Measurements from ENCODE around the gene NDUFAF7.
"Not testable (repeated sequence)": the region's sequence is repeated elsewhere in the genome, so short reads cannot be mapped to it uniquely, and the experiment has no call there.

The NDUFAF7 gene, protein sequence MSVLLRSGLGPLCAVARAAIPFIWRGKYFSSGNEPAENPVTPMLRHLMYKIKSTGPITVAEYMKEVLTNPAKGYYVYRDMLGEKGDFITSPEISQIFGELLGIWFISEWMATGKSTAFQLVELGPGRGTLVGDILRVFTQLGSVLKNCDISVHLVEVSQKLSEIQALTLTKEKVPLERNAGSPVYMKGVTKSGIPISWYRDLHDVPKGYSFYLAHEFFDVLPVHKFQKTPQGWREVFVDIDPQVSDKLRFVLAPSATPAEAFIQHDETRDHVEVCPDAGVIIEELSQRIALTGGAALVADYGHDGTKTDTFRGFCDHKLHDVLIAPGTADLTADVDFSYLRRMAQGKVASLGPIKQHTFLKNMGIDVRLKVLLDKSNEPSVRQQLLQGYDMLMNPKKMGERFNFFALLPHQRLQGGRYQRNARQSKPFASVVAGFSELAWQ

DNA sequence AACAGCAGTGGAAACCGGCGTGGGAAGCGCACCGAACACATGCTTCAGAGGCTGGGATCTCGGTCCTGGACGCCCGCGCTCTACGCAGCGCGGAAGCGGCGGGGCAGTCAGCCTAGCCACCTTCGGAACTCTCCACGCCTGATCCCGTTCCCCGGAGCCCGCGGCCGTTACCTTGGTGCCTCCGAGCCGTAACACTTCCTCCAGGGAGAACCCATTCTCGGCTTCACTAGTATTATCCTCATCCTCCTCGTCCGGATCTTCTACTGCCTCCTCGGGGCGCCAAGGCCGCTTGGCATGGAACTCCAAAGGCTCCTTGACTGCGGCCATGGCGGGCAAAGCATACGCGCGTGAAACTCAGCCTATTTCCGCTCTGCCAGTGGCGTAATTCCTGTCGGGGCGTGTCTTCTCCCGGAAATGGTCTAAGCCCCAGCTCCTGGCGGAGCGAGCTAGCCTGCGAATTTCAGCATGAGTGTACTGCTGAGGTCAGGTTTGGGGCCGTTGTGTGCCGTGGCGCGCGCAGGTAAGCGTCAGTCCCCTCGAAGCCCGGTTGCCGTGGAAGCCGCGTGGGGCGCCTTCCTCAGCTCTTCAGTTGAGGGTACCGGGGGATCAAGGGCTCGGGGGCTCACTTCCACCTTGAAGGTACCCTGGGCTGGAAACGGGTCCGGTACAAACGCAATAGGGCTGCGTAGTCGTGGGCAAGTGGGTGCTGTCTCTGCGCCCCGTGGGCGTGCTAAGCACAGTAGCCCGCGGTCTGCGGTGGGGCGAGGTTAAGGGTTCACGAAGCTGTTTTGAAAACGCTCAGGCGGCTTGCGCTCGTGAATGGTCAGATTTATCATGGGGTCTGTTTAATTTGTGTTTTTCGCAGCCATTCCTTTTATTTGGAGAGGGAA is at the start of gene NDUFAF7, which contains the start of gene CEBPZ:
NDUFAF7 (plus strand) TSS at position 418 of the 890 bp plus-strand sequence; CDS start at position 466, 48 bp downstream.
CEBPZ (minus strand) TSS at position 356 of the 890 bp plus-strand sequence; CDS start at position 327, 29 bp downstream.
- peak; percentile 94 for DNase-seq (ENCODE audit: low spot score)

DNA sequence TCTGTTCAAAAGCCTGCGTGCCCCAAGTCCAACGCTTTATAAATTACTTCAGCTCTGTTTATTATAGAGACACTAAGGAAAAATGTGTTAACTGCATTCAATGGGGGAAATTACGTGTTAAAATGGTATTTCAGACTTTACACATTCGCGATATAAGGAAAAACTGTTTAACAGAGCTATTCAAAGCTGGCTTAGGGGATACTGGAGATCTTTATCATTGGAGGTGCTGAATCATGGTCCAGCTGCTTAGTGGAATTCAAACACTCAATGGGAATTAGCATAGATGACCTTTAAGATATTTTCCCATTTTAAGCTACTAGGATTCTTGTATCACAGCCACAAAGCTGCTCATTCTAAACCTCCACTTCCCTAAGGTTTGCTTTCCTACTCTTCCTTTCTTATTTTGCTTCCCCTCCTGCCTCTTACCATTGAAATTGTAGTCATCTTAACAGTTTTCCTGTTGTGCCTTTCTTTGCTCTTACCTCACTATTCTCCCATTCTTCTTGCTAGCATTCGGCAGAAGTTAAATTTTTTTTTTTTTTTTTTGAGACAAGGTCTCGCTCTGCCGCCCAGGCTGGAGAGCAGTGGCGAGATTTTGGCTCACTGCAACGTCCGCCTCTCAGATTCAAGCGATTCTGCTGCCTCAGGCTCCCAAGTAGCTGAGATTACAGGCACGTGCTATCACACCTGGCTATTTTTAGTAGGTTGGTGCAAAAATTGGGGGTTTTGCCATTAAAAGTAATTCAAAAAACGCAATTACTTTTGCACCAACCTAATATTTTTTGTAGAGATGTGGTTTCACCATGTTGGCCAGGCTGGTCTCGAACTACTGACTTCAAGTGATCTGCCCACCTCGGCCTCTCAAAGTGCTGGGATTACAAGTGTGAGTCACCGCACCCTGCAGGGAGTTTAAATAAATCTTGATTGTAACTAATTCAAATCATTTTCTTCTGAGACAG is 49.5 kb upstream of the NDUFAF7 start:
- DNase-seq (ENCODE audit: low spot score), result no peak

DNA sequence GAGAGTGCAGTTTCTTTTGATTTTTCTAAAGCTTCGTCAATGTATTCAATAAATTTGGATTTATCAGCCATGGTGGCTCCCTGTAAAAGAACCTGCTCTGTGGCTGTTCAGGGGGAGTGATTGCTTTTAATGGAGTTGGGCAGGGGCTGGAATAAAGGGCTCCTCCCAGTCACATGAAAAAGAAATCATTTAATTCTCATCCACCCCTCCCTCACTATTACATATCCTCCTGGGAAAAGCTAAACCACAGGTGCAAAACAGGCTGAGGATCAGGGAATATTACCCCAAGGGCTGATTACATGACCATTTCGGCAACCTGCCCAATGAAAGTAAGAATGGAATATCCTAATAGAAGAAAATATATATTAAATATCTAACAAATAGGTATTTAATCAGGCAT is 42.9 kb upstream of the NDUFAF7 start, which contains the start of gene SULT6B1:
SULT6B1 (minus strand) TSS at position 101 of the 400 bp plus-strand sequence; CDS start at position 71, 30 bp downstream.
- DNase-seq (ENCODE audit: low spot score), result no peak

DNA sequence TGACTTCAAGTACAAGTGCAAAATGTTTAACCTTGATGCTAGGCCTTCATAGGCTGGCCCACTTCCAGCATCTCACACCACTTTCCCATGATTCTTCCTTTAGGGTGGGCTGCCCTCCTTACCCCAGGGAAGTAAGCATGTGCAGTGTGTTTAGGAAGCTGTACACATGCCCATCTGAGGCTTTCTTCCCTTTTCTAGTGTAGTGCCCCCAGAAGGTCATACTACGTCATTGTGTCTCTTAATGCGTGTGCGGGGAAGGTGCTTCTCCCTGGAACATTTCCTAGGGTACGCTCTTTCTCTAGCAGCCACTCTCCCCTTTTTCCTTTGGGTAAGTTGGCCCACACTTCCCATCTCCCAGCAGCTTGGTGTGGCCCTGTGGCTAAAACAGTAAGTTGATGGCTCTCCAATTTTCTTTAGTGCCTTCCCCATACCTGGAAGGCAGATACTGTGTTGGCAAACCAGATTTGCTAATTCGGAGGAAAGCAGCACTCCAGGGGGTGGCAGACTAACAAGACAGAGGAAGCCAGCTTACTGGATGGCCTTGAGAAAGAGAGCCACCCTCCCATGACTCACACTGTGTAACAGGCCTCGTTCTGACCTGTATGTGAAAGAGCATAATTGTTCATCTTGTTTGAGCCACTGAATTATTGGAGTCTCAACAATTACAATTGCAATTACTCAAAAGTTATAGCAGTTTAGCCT is 41.9 kb upstream of the NDUFAF7 start:
- DNase-seq (ENCODE audit: low spot score), result no peak

DNA sequence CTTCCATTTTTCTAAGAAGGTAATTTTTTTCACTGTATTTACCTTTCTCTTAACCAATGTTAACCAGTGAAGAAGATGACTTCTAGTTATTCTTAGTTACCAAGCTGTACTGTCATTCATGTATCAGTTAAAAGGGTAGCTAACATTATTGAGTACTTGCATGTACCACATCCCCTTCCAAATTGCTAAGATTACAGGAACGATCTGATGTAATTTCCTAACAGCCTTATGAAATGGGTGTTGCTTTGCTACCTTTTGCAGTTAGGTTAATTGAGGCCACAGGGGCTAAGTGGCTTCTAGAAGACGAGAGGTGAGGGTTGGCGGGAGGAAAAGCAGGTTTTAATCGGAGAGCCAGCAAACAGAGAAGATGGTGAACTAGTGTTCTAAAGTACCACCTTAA is 41.2 kb upstream of the NDUFAF7 start:
- no peak for DNase-seq (ENCODE audit: low spot score)

DNA sequence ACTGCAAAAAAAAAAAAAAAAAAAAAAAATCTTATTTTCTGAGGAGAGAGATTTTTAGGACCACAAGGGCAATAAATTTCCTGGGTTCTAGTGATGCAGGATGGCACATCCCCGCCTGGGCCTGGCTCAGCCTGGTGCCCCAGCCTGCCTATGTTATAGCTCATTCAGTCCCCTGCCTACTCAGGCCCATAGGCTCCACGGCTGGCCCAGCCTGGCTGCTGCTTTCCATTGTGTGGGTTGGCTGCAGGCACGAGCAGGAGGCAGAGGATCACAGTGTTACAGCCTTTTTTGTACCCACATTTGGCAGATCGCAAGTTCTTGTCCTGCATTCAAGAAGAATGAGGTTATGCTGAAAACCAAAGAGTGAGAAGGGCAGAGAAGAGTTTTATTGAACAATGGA is 40.2 kb upstream of the NDUFAF7 start:
- no peak for DNase-seq (ENCODE audit: low spot score)

DNA sequence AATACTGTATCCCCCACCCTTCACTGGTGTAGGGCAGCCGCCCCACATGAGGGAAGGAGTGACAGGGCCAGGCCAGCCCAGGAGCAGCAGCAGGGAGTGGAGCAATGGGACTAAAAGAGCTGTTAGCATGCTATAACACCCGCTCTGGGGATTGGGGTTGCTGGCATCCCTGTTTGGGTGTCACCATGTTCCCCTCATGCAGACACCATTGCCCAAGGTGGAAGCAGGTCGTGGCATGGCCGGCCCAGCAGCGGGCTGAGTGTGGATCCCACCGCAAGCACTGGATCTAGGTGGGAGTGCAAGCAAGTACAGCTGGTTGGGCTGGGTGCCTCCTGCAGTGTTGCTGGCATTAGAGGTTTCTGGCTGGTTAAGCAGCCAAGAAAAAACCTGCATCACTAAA is 39.7 kb upstream of the NDUFAF7 start:
- no peak for DNase-seq (ENCODE audit: low spot score)

DNA sequence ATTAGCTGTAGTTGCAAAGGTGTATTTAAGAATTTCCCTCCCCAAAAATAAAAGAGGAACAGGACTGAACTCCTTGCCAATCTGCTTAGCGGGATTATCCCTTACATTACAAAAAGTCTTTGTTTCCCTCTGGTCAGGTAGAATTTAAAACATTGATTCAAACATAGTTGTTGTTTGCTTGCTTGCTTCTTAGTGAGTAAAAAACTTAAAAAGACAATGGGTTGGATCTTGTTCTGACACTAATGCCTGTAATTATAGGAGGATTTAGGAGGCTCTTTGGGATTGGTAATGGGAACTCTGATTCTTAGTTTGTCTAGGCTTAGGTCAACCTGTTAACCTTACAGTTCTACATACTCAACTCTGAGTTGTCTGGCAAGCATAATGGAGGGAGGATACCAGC is 38.9 kb upstream of the NDUFAF7 start:
- DNase-seq (ENCODE audit: low spot score), result no peak

DNA sequence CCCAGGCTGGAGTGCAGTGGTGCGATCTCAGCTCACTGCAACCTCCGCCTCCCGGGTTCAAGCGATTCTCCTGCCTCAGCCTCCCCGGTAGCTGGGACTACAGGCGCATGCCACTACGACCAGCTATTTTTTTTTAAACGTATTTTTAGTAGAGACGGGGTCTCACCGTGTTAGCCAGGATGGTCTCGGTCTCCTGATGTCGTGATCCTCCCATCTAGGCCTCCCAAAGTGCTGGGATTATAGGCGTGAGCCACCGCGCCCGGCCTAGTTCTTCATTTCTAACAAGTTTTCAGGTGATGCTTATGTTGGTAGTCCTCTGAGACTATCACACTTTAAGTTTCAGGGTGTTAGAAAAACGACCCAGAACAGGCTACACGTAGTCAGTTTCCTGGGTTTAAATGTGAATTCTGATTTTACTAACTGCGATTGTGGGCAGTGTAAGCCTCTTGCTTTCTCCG is 35.6 kb upstream of the NDUFAF7 start:
- not testable (repeated sequence) for DNase-seq (ENCODE audit: low spot score)

DNA sequence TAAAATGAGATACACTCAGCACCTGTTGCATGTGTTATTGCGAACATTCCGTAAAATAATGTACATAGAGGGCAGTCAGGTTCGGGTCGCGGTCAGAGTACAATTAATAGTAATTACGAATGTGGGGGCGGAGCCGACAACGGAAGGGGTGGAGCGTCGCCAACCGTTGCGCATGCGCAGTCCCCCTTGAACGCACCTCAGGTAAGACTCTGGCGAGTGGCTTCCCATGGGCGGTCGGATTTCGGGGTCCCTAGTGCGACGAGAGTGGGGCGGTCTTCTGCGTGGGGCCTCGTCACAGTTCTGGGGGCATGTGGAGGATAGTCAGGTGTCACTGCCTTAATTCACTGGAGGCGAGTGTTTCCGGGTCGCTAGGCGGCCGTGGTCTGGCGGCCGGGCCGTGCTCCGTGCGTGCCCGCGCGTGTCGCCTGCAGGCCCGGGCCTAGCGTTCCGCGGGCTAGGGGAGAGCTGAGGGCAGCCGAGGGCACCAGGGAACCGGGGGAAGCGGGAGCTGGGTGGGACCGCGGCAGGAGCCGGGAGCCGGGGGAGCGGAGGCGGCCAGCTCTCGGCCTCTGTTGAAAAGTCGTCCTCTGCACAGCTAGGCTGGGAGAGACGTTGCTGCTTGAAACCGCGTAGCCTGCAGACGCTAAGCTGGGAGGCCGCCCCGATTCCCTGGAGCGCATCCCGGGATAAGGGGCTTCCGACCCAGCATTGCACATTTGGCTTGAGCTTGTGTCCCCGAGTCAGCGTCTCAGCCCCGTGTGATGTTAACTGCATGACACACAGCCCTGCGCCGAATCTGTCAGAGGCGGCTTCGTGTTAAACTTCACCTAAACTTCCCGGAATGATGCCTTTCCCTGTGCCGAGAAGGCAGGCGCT is 34.9 kb upstream of the NDUFAF7 start, which contains the start of gene CEBPZOS:
CEBPZOS (plus strand) TSS at position 177 of the 876 bp plus-strand sequence. CDS start 3,209 bp downstream, outside the sequence.
- DNase-seq (ENCODE audit: low spot score), result peak; percentile 92

DNA sequence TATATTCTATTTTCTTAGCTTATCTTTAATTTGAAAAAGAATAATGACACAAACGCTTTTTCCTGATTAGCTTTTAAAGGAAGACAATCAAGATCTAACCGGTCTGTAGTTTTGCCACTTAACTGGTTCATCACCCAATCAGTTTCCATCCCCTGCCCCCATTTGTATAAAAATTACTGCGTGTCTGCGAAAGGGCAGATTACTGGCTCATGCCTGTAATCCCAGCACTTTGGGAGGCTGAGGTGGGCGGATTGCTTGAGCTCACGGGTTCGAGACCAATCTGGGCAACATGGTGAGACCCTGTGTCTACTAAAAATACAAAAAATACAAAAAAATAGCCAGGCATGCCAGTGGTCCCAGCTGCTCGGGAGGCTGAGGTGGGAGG is 32.8 kb upstream of the NDUFAF7 start:
- no peak for DNase-seq (ENCODE audit: low spot score)

DNA sequence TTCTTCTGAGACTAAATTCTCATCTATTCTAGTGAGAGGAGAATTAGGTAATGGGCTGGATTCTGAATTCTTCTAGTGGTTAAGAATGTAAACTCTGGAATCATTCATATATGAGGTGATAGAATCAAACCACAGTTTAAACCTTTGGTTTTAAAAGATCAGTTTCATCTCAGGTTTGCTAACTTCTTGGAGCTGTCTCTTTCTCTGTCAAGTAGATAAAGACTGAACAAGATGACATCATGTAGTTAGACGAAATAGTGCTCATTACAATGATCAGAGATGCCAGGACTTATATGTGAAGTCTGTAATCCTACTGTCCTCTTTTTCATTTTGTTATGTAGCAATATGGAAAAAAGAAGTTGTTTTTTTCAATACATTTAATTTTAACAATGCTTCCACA is 30.2 kb upstream of the NDUFAF7 start:
- no peak for DNase-seq (ENCODE audit: low spot score)

DNA sequence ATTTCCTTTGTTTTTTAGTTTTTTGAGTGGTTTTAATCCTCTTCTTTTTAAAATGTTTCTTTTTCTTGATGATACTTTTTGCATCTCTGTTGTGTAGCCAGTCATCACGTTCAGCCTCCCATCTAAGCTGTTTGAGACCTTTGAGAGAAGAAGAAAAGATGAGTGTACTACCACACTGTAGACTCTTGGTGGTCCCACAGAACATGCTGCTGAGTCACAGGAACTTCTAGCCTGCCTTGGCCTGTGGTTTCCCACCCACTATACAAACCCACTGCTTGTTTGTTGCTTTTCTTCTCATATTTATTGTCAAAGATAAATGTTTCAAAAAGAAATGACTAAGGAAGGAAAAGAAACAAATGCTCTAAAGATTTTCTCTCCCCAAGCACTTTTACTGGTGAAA is 29.7 kb upstream of the NDUFAF7 start:
- DNase-seq (ENCODE audit: low spot score), result no peak

DNA sequence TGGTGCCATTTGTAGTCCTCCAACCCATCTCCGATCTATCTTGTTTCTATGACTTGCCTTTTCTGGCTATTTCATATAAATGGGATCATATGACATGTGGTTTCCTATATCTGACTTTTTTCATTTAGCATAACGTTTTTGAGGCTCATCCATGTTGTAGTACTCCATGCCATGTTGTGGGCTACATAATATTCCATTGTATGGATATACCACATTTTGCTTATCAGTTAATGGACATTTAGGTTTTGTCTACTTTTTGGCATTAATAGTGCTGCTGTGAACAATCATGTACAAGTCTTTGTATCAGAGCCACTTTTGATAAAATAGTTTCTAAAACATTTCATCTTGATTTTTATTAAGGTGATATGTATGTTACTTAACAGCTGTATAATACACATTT is 27.8 kb upstream of the NDUFAF7 start:
- no peak for DNase-seq (ENCODE audit: low spot score)

DNA sequence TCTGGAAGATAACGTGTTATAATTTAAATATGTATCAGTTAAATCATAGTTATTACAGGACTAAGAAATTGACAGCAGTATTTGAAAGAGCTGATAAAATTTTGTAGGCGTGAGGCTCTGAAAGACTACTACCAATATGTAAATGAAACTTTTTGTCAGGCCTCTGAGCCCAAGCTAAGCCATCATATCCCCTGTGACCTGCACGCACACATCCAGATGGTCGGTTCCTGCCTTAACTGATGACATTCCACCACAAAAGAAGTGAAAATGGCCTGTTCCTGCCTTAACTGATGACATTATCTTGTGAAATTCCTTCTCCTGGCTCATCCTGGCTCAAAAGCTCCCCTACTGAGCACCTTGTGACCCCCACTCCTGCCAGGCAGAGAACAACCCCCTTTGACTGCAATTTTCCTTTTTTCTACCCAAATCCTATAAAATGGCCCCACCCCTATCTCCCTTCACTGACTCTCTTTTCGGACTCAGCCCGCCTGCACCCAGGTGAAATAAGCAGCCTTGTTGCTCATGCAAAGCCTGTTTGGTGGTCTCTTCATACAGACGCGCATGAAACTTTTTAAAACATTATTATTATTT is 26.3 kb upstream of the NDUFAF7 start:
- DNase-seq (ENCODE audit: low spot score), result not testable (repeated sequence)

DNA sequence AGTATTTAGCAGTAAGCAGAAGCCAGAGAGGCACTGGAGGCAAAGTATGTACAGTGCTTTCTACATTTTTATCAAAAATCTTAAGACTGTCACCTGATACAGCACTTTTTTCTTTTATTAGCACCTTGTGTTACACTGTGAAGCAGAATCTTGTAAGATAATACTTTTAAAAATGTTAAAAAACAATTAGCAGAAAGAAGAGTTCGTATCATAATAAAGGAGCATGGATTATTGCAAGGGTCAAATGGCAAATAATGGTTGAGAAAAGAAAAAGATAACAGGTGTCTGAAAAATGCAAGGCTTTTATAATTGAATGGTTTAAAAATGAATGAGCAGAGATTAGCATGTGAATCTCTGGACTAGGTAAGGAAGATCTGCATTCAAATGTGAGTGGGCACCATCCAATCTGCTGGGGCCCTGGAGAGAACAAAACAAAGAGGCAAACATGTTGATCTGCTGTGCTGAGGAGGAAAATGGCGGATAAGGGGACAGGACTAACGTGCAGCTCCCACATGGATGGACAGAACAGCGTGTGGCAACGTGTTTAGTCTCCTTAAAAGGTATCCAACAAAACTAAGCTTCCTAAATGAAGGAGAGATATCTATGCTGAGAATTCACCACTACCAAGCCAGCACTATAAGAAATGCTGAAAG is 25.6 kb upstream of the NDUFAF7 start:
- no peak for DNase-seq (ENCODE audit: low spot score)

DNA sequence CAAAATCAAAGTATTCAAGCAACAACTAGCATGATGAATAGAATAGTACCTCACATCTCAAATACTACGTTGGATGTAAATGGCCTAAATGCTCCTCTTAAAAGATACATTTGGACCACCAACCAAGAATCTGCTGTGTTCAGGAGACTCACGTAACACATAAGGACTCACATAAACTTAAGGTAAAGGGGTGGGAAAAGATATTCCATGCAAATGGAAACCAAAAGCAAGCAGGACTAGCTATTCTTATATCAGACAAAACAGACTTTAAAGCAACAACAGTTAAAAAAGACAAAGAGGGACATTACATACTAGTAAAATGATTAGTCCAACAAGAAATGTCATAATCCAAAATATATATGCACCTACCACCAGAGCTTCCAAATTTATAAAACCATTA is 24.7 kb upstream of the NDUFAF7 start:
- DNase-seq (ENCODE audit: low spot score), result not testable (repeated sequence)

DNA sequence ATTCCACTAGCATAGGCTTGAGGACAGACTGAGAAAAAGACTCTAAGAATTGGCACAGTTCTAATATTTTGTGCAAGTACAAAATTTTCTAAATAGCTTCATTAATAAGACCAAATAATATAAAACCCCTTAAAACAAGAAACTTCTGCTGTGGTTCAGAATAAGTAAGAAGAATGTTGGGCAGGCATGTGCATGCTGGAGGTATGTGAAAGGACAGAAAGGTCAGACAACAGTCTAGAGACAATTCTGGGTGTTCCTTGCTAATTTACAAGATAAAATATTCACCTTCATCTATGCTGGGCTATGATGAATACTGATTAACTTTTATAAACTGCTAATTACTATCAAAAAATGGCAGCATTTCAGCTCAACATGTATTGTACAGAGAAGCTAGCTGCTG is 20.2 kb upstream of the NDUFAF7 start:
- DNase-seq (ENCODE audit: low spot score), result no peak

DNA sequence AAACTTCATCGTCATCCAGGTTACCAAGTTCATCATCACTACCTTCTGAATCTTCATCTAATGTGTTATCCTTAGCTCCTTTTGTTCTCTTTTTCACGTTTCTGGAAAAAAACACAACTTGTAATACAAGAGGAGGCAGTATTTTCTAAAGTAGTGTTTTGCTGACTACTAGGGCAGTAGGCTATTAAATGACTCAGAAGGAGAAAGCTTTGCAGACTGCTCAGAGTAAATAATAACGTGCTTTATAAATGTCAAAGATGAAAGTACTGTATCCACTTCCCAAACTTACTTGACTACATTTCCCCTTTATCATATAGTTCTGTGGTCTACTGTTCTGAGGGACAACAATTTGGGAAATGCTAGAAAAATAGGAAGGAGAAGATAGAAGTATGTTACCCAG is 19.5 kb upstream of the NDUFAF7 start:
- DNase-seq (ENCODE audit: low spot score), result no peak
